SHP77 treated with DMSO at 0.1 percent for 48 hours (cell line): ENCODE data around the gene TRAF3IP1.
"Not testable (repeated sequence)": the region's sequence is repeated elsewhere in the genome, so short reads cannot be mapped to it uniquely, and the experiment has no call there.

ENCODE experiments used
- DNase-seq: peaks from one replicate; lab custom pipeline; 2025; lab: John Stamatoyannopoulos, UW

Gene TRAF3IP1

GRCh38 chr2:238339814-238340213, 19.5 kb downstream of the TRAF3IP1 start:
- DNase-seq, result no peak

- DNase-seq, result no peak
Observed at GRCh38 chr2:238341536-238341935, 21.2 kb downstream of the TRAF3IP1 start.

- DNase-seq, result no peak
Observed at GRCh38 chr2:238344035-238344434, 23.7 kb downstream of the TRAF3IP1 start.

GRCh38 chr2:238344517-238344916, 24.2 kb downstream of the TRAF3IP1 start:
- no peak for DNase-seq

- no peak for DNase-seq
Observed at GRCh38 chr2:238345297-238345968, 25.1 kb downstream of the TRAF3IP1 start.

- no peak for DNase-seq
Observed at GRCh38 chr2:238346544-238346943, 26.2 kb downstream of the TRAF3IP1 start.

- no peak for DNase-seq
Observed at GRCh38 chr2:238350150-238350897, 30.0 kb downstream of the TRAF3IP1 start.

- no peak for DNase-seq
Observed at GRCh38 chr2:238351315-238351714, 31.0 kb downstream of the TRAF3IP1 start.

GRCh38 chr2:238352361-238352760, 32.0 kb downstream of the TRAF3IP1 start:
- DNase-seq, result no peak

- no peak for DNase-seq
Observed at GRCh38 chr2:238358769-238359168, 38.5 kb downstream of the TRAF3IP1 start.

GRCh38 chr2:238359403-238359802, 39.1 kb downstream of the TRAF3IP1 start:
- DNase-seq, result no peak

- DNase-seq, result no peak
Observed at GRCh38 chr2:238361877-238362276, 41.6 kb downstream of the TRAF3IP1 start.

GRCh38 chr2:238362626-238363025, 42.3 kb downstream of the TRAF3IP1 start:
- DNase-seq, result no peak

GRCh38 chr2:238369591-238370040, 49.3 kb downstream of the TRAF3IP1 start:
- DNase-seq, result no peak

- no peak for DNase-seq
Observed at GRCh38 chr2:238370094-238370822, 49.9 kb downstream of the TRAF3IP1 start.

GRCh38 chr2:238370823-238371372, 50.6 kb downstream of the TRAF3IP1 start:
- DNase-seq, result no peak

- not testable (repeated sequence) for DNase-seq
Observed at GRCh38 chr2:238372277-238372676, 52.0 kb downstream of the TRAF3IP1 start.

- DNase-seq, result no peak
Observed at GRCh38 chr2:238376884-238377391, 56.6 kb downstream of the TRAF3IP1 start.

- DNase-seq, result no peak
Observed at GRCh38 chr2:238378230-238379095, 58.1 kb downstream of the TRAF3IP1 start.

GRCh38 chr2:238379096-238379810, 58.9 kb downstream of the TRAF3IP1 start:
- no peak for DNase-seq

- no peak for DNase-seq
Observed at GRCh38 chr2:238380336-238380735, 60.0 kb downstream of the TRAF3IP1 start.
